HG03064 (cell line): ENCODE data around the gene STUM.

Experiments
- ATAC-seq: cut with Tn5 transposase; IDR thresholded peaks from one replicate; pipeline ENCODE4 v1.9.1; 2021; ENCODE audit warnings: low read depth; ENCODE audit not compliant: unreplicated experiment

Gene STUM

GRCh38 chr1:226532553-226532952 lies 16.0 kb upstream of the STUM start:
- no peak for ATAC-seq

DNA sequence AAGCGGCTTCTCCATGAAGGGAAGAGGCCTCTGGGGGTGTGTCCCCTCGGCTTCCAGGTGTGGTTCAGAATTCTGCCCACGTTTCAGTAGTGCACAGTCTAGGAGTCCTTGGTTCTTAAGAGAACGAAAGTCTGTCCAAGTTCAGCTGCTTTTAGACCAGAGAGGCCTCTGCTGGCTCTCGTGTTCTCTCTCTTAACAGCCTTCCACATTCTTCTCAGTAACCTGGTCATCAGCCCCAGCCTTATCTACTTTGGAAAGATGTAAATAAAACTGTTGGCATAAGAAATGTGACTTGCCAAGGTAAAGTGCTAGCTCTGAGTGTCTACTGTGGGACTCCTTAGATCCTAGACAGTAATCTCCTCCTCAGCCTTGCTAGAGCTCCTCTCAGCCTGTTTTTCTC lies 15.3 kb upstream of the STUM start:
- no peak for ATAC-seq

DNA sequence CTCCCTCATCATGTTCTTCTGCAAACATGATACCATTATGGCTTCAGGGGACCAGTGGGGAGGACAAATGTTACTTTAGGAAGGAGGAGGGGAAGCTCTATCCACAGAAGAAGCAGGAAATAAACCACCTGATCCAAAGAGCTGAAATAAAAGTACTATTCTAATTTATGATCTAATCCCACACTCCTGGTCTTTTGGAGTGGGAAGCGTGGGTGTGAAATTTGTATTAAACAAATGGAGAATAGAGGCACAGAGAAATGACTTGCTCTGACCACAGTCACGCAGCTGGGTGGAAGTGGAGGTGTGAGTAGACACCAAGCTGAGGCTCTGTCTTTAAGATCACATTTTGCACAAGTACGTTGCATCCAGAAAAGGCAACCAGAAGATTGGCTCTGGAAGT lies 14.5 kb upstream of the STUM start:
- ATAC-seq, result no peak

GRCh38 chr1:226534645-226535044 lies 13.9 kb upstream of the STUM start:
- no peak for ATAC-seq

- ATAC-seq, result no peak
These were observed 12.9 kb upstream of the STUM start for GRCh38 chr1:226535666-226536065.

DNA sequence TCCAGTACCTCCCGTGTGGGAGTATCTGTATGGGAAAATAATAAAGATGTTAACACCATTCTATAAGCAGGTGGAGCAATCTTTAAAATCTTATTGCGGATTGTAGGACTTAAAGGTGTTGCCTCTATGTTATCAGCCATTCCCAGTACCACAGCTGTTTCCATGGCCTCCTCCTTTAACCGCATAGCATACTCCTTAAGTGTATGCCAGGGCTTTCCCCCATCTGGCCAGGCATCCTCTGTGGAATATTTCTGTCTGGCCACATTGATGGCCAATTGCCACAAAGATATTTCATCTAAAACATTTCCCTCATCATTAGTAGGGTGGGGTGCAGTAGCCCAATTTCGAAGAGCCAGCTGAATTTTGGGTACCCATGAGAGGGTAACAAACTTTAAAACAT lies 7.3 kb upstream of the STUM start:
- no peak for ATAC-seq

GRCh38 chr1:226541631-226542622 lies 6.6 kb upstream of the STUM start:
- ATAC-seq, result no peak

- ATAC-seq, result no peak
These were observed 5.9 kb upstream of the STUM start for GRCh38 chr1:226542623-226543103.

DNA sequence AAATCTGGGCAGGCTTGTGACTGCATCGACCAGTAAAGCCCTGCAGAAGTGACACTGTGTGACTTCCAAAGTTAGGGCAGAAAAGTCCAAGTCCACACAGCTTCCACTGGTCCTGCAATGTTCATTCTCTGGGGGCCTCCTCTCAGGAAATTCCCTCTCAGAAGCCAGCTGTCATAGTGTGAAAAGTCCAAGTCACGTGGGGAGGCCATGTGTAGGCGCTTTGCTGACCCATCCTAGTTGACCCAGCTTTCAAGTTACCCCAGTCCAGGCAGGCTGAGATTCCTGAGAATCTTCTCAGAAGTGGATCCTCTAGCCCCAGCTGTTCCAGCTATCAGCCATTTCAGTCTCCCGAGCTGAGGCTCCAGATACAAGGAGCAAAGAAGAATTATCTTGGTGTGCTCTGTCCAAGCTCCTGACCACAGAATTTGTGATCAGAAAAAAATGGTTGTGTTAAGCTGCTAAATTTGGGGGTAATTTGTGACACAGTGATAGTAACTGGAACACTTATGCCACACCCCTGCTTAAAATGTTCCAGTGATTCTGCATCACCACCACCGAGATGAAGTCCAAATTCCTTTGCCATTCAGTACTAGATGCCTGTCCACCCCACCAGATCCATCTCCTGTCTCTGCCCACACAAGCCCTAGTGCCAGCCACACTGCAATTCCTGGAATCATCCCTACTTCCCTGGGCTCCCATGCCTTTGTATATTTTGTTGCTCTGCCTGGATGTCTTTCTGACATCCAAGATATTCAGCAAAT lies 2.5 kb upstream of the STUM start:
- ATAC-seq, result no peak

DNA sequence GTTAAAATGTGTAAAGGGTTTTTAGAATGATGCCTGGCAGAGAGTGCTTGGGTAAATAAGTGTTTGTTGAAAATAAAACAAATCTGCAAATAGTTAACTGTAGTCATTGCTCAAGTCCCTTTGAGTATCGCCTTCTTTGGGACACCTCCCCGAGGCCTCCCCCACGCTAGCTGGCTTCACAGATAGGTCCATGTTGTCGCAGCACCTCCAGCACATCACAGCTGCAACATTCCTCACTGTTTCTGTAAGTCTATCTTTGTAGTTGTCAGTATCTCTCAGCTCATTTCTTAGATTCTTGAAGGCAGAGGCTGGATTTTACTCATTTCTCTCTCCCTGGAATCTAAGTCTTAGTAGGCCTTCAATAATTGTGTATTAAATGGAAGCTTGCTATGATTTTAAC lies 1.6 kb upstream of the STUM start:
- ATAC-seq, result no peak

- ATAC-seq, result no peak
These were observed 791 bp upstream of the STUM start for GRCh38 chr1:226547754-226548191.

DNA sequence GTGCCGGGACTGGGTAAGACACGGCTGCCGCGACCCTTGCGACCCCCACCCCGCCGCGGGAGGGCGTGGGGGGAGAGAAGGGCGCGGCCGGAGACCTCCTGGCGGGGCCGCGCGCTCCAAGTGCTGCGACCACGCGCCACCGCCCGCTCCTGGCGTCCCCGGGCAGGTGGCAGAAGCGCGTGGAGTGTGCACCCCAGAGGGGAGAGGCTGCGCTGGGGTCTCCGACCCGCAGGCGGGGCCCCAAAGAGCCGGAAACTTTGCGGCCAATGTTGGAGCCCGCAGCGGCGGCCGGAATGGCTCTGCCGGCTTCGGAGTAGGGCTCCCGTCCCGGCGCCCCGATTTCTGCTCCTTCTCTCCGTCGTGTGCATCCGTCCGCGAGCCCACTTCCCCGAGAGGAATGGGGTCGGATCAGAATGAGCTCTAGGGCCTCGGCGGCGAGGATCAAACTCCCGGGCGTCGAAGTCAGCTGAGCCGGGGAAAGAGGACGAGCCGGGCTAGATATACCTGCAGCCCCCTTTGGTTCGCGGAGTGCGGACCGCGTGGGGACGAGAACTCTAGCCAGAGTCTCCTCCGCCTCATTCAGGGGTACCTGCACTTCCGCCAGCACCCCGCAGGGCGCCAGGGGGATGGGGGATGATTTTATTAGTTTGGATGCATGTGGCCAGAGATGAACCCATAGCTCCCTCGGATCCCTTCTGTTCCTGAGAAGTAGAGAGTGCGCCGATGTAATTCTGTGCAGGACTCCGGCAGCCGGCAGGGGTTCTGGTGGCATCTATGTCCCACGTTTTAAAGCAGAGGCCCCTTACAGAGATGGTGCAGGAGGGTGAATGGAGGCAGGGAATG lies 751 bp downstream of the STUM start:
- ATAC-seq, result no peak

DNA sequence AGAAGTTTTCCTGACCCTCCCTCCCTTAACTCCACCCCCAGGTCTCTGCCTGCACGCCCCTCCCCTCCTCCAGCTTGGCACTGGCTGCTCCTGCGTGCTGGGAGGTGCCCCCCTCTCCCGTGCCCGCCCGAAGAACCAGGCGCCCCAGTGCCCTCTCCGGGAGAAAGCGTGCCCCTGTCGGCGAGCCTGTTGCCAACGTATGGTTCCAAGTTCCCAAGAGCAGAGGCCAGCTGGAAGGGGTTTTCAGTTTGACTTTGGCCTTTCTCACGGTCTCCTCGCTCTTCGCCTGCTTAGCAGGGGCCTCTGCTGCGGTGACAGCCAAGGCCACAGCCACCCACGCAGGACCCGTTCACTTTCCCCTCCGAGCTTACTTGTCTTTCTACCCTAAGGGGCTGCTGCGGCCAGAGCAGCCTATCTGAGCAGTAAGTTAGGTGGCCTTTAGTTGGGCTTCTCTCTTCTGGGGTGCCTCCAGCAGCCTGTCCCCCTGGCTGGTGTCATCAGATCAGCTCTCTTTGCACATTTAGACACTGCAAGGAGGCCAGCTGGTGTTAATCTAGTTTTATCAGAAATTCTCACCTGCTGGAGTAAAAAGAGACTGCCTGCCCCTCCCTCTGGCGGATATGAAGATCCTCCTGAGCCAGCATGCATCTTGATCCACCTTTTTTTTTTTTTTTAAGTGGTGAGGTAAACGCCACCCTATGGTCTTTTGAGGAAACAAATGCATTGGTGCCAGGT lies 1.5 kb downstream of the STUM start:
- ATAC-seq, result no peak

DNA sequence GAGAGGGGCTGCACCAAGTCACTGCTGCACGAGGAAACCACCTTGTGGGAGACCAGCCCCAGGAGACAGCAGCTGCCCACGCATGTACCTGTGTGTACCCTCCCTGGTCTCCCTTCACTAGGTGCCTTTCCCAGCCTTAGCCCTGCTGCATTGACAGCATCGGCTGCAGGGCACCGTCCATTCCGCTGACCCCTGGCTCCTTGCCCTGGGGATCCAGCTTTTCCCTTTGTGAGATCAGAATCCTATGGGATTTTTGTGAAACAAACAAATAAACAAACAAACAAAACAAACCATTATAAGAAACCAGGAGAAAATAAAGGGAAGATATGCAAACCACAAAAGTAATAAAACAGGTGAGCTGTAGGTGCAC lies 2.1 kb downstream of the STUM start:
- no peak for ATAC-seq

- ATAC-seq, result no peak
These were observed 2.7 kb downstream of the STUM start for GRCh38 chr1:226551299-226551698.

DNA sequence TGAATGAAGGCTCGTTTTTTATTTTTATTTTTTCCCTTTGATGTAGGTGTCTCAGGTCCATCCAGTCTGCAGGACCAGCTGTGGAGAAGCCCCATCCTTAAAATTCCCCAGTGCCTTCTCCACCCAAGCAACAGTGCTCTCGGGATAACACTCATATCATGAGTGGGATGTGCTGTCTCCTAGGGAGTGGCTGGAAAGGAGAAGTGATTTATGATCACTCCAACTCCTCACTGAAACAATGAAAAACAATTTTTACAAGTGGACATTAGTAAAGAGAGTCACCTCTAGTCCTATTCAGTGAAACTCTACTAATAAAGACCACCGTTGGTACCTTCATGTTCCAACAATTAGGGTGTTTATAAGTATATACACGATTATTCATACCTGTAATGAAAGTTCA lies 3.5 kb downstream of the STUM start:
- no peak for ATAC-seq

- no peak for ATAC-seq
These were observed 4.8 kb downstream of the STUM start for GRCh38 chr1:226553266-226553923.

DNA sequence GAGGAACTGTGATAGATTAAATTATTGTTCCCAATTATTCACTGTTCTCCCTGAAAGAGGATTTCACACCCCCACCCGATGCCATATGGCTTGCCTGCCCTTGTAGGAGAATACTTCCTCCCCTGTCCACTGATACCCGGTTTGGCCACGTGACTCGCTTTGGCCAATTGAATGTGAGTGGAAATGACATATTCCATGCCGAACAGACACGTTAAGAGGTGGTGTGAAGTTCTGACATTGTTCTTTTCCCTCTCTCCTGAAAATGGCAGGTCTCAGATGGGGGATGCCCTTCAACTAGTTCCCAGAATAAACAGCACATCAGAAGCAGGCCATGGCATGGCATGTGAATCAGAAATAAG lies 5.3 kb downstream of the STUM start:
- ATAC-seq, result no peak

DNA sequence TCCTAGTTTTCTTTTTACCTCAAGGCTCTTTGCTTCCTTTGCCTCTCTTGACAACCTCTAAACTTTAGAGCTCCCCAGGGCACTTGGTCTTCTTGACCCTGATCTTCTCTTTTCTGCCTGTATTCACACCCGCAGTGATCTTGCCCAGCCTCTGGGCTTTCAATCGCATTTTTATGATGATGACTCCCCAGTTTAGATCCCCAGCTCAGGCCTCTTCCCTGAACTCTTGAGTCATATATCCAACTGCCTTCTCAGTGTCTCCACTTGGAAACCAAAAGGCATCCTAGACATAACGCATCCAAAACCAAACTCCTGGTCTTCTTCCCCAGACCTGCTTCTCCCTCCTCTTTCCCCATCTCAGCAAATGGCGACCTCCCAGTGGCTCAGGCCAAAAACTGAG lies 6.5 kb downstream of the STUM start:
- ATAC-seq, result no peak

DNA sequence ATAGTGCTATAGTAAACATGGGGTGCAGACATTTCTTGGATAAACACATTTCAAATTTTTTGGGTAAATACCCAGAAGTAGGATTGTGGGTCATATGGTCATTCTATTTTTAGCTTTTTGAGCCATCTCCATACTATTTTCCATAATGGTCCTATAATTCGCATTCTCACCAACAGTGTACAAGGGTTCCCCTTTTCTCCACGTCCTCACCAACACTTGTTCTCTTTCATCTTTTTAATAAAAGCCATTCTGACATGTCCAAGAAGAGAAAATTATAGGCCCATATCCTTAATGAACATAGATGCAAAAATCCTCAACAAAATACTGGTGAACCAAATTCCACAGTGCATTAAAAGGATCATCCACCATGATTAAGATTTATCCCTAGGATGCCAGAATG lies 8.9 kb downstream of the STUM start:
- no peak for ATAC-seq
